Psoas muscle (tissue), 8 donors: ENCODE measurements around the gene EEFSEC. TPM values are rescaled to one million over a fixed set of nuclear protein-coding genes. Genes with fewer than 3 reads are reported as not detected.

Experiments
- ATAC-seq, 4 donors: fragments of 200-7000 bp; cut with Tn5 transposase; one replicate each; pipeline ENCODE4 v1.9.1; 2020; ENCODE audit warnings: moderate library complexity in 3 of 4, mild to moderate bottlenecking in 2 of 4
- DNase-seq, 2 donors: peaks; one replicate each; pipeline ENCODE4 v3.0.0-alpha.2; 2020
- H3K27ac ChIP-seq: fragments of 200-600 bp; one replicate; pipeline ENCODE4 v1.8.0; 2022
- H3K27me3 ChIP-seq, 3 donors: fragments of 200-600 bp in 1 of 3; one replicate each; pipeline versions ENCODE4 v1.6.1 to v1.8.0; 2013 to 2022; ENCODE audit warnings: low read length in 2 of 3, mild to moderate bottlenecking in 2 of 3, moderate library complexity in 1 of 3; ENCODE audit not compliant: insufficient read depth in 3 of 3
- H3K36me3 ChIP-seq, 2 donors: fragments of 200-600 bp in 1 of 2; one replicate each; pipeline versions ENCODE4 v1.6.1 to v1.8.0; 2013 to 2022; ENCODE audit warnings: low read depth in 1 of 2, mild to moderate bottlenecking in 1 of 2, moderate library complexity in 1 of 2; ENCODE audit not compliant: insufficient read depth in 1 of 2
- H3K4me1 ChIP-seq: fragments of 200-600 bp; one replicate; pipeline ENCODE4 v1.8.0; 2022
- H3K4me3 ChIP-seq: fragments of 200-600 bp; one replicate; pipeline ENCODE4 v1.8.0; 2022; ENCODE audit warnings: mild to moderate bottlenecking
- H3K9me3 ChIP-seq: fragments of 200-600 bp; one replicate; pipeline ENCODE4 v1.8.0; 2022
- WGBS, 3 donors: extraction: QIAGEN DNeasy Blood & Tissue Kit; methylation state at CpG; one replicate each; pipeline versions ENCODE4 v1.1.6 to v1.1.7; 2013; 5-methylcytosine and 5-hydroxymethylcytosine counted together
- intact Hi-C, 2 donors: fragments of 100-400 bp; cut with DNase I; formaldehyde crosslinking; loops; one replicate each; pipeline versions ENCODE4 v1.11.0 to v1.14.2; 2022
- polyA plus RNA-seq, 3 donors: library from polyadenylated mRNA; stranded (reverse); fragments of 200-250 nt; gene quantifications; one replicate each; pipeline ENCODE4 v1.2.3, GENCODE V29; 2013
- total RNA-seq, 4 donors: library from RNA; stranded (reverse); fragmentation: NEBNext Ultra II Directional in 2 of 4; extraction: Animal tissue kit (Norgen Biotek cat#: 25700) in 2 of 4; gene quantifications; one replicate each; pipeline versions ENCODE4 v1.2.1 to v1.2.4, GENCODE V29; 2021 to 2023
- TF ChIP-seq, protein P1 (sequence below): fragments of 200-600 bp; IDR thresholded peaks from one replicate; pipeline ENCODE4 v1.8.0; 2022; ENCODE audit warnings: antibody characterized with exemption
- donor health status: healthy with polysubstance abuse.
- donor health status: DM: no; HTN: no; CAD: no; lungs with moderate emphysema.
- donor health status: Bipolar disorder and iron deficiency.
- donor health status: healthy.
- donor health status: DM: yes; HTN: yes; CAD: no.
- donor health status: DM: no; HTN: no; CAD: no.
- donor health status: DM: no; HTN: no; CAD: no.
- donor health status: DM: yes; HTN: yes; CAD: no.

Gene EEFSEC
- total and polyA plus RNA-seq, 7 donors: 10.7 to 18.9 (median 14.0) TPM

DNA sequence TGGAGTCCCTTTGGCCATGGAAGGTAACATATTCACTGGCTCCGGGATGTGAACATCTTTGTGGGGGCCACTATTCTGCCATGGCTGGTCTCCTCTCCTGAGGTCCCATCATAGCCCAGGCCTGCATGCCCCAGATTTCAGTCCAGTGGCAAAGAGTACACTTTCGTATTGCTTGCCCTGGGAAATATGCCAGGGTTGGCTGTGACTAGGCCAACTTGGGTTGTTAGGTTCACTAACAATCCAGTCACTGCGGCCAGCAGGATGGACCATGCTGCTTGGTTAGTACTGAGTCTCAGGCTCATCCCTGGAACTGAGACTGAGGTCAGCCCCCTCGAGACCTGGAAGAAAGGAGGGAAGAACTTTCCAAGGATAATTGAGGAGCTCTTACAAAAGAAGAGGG is 9.8 kb upstream of the EEFSEC start:
- Histone ChIP-seq H3K4me3 (no peak overlapping the region), H3K36me3 (no peaks in the 10 kb centered on the region), H3K27ac (no peak overlapping the region), H3K27me3 (peaks cover 0 to 2% (median 0%) of the 10 kb centered on the region in 3 donors), H3K9me3 (no peaks in the 10 kb centered on the region), H3K4me1 (no peaks in the 10 kb centered on the region)
- ATAC-seq (no peak), DNase-seq (no peak)
- intact Hi-C loops: no loop called here
- TF ChIP-seq, protein P1, sequence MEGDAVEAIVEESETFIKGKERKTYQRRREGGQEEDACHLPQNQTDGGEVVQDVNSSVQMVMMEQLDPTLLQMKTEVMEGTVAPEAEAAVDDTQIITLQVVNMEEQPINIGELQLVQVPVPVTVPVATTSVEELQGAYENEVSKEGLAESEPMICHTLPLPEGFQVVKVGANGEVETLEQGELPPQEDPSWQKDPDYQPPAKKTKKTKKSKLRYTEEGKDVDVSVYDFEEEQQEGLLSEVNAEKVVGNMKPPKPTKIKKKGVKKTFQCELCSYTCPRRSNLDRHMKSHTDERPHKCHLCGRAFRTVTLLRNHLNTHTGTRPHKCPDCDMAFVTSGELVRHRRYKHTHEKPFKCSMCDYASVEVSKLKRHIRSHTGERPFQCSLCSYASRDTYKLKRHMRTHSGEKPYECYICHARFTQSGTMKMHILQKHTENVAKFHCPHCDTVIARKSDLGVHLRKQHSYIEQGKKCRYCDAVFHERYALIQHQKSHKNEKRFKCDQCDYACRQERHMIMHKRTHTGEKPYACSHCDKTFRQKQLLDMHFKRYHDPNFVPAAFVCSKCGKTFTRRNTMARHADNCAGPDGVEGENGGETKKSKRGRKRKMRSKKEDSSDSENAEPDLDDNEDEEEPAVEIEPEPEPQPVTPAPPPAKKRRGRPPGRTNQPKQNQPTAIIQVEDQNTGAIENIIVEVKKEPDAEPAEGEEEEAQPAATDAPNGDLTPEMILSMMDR: no peak
- WGBS, 3 donors: 60 to 85% (median 68%) methylated on average over 4 of the region's 4 CpGs

DNA sequence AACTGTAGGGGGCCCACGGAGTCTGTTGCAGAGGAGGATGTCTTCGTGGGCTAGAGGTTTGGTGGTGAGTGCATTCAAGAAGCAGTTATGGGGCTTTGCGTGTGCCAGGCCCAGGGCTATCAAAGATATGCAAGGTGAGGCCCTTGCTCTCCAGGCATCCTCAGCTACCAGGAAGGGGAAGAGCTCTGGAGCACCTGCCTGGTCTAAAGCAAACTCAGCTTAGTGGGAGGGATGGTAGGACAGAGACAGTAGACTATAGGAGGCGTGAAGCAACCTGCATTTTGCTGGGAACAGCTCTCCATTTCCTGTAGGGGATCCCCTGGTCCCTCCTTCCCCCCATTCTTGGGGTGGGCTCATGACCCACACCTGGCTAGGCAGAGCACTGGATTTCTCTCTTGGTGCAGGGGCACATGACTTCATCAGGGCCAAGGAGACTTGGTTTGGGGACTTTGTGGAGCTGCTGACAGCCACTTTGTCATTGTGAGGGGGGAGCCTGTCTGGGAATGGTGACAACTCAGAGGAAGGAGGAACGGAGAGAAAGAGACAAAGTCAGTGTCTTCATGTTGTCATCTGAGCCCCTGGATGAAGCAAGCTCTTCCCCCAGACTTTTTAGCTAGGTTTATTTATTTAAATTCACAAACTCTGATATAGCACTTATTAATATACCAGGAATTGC is 8.6 kb upstream of the EEFSEC start:
- H3K4me3 ChIP-seq: no peak overlapping the region
- H3K4me1 ChIP-seq: no peaks in the 10 kb centered on the region
- intact Hi-C loops: no loop called here
- H3K36me3 ChIP-seq: no peaks in the 10 kb centered on the region
- no peak for DNase-seq
- H3K27me3 ChIP-seq: no peaks in the 10 kb centered on the region
- no peaks in the 10 kb centered on the region for H3K9me3 ChIP-seq
- WGBS, 3 donors: 56 to 68% (median 61%) methylated on average over 5 of the region's 5 CpGs
- no peak overlapping the region for H3K27ac ChIP-seq
- TF ChIP-seq, protein P1: no peak
- no peak for ATAC-seq

DNA sequence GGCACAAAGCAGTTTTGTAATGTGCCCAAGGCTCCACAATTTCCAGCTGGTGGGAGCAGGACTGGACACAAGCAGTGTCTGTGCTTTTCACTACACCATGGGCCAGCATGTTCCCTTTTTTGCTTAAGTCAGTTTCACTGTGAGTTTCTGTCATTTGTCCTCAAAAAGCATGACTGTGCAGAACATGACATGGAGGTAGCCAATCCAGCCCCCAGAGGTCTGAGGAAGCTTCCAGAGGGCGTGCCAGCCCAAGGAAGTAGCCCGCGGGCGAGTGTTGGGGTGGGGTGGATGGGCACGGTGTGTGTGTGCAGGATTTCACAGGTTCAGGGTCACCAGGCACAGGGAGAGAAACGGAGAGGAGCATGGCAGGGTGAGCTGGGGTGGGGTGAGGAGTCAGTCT is 8.0 kb upstream of the EEFSEC start:
- Histone ChIP-seq H3K36me3 (no peaks in the 10 kb centered on the region), H3K4me1 (no peaks in the 10 kb centered on the region), H3K27me3 (no peaks in the 10 kb centered on the region), H3K4me3 (no peak overlapping the region), H3K9me3 (no peaks in the 10 kb centered on the region), H3K27ac (no peak overlapping the region)
- 60 to 64% (median 63%) methylated on average over 6 of the region's 6 CpGs for WGBS, 3 donors
- TF ChIP-seq, protein P1: no peak
- ATAC-seq (peak in 2 of 4 donors; percentile 30 to 51), DNase-seq (peak in 1 of 2 donors; percentile 23)
- intact Hi-C loops: no loop called here

DNA sequence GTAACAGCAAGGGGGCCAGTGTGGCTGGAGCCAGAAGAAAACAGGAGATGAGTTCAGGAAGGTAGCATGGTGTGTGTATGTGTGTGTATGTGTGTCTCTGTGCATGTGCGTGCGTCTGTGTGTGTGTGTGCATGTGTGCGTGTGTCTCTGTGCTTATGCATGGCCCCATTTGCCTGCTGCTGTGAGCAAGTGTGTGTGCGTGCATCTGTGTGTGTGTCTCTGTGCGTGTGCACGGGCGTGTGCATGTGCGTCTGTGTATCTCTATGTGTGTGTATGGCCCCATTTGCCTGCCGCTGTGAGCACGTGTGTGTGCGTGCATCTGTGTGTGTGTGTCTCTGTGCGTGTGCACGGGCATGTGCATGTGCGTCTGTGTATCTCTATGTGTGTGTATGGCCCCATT is 7.1 kb upstream of the EEFSEC start:
- intact Hi-C loops: no loop called here
- Histone ChIP-seq H3K4me3 (no peak overlapping the region), H3K9me3 (no peaks in the 10 kb centered on the region), H3K4me1 (no peaks in the 10 kb centered on the region), H3K27ac (no peak overlapping the region), H3K27me3 (no peaks in the 10 kb centered on the region), H3K36me3 (no peaks in the 10 kb centered on the region)
- ATAC-seq: no peak
- DNase-seq: no peak
- TF ChIP-seq, protein P1: no peak
- 96 to 97% (median 96%) methylated on average over 14 of the region's 14 CpGs for whole genome bisulfite sequencing, 3 donors

DNA sequence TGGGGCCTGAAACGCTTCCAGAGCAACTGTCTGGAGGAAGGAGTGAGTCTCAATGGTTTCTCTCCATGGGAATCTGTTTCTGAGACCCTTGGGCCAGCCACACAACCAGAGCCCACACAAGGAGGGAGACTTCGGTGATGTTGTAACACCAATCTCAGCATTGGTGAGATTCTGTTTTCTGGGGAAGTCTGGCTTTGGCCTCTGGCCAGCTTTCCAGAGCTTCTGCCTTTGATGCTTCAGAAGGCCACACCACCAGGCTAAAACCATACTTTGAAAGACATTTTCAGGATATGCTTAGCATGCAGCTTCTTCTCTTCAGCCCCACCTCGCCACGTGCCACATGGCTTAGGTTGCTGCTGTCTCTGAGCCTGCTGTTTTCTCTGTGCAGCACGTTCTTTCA is 3.6 kb upstream of the EEFSEC start:
- Histone ChIP-seq H3K9me3 (no peaks in the 10 kb centered on the region), H3K27me3 (no peaks in the 10 kb centered on the region), H3K4me3 (no peak overlapping the region), H3K36me3 (no peaks in the 10 kb centered on the region), H3K4me1 (peaks cover 6% of the 10 kb centered on the region), H3K27ac (no peak overlapping the region)
- DNase-seq: peak in 1 of 2 donors; percentile 23
- no peak for ATAC-seq
- WGBS, 3 donors: 69 to 77% (median 77%) methylated on average over 5 of the region's 5 CpGs
- TF ChIP-seq, protein P1: no peak
- intact Hi-C loops: no loop called here
